ENCODE data around the gene THAP12. TPM values are rescaled to one million over a fixed set of nuclear protein-coding genes. Genes with fewer than 3 reads are reported as not detected.

Gene THAP12
- polyA plus RNA-seq, 2 donors = 5.5 to 6.6 TPM

Other genes starting within 250 kb of the THAP12 start
- gene WNT11, start 174.6 kb downstream of the THAP12 start, polyA plus RNA-seq = under 1 TPM; 0.20 to 0.25 TPM
- under 1 TPM; 0.11 to 0.16 TPM for gene GVQW3, start 191 bp upstream of the THAP12 start, polyA plus RNA-seq
- 1 to 10 TPM; 4.4 to 4.6 TPM for gene EMSY, start 63.9 kb upstream of the THAP12 start, polyA plus RNA-seq